22Rv1 (cell line): ENCODE results near the gene LGR6.

ENCODE experiments used
- ZFX ChIP-seq: fragments of 450-650 bp; IDR thresholded peaks from 2 replicates; pipeline ENCODE4 v1.6.1; 2017; ENCODE audit warnings: antibody characterized with exemption, borderline replicate concordance
- TF ChIP-seq, protein P1 (sequence below): fragments of 450-650 bp; IDR thresholded peaks from 2 replicates; pipeline ENCODE4 v1.5.1; 2017; ENCODE audit warnings: mild to moderate bottlenecking

DNA sequence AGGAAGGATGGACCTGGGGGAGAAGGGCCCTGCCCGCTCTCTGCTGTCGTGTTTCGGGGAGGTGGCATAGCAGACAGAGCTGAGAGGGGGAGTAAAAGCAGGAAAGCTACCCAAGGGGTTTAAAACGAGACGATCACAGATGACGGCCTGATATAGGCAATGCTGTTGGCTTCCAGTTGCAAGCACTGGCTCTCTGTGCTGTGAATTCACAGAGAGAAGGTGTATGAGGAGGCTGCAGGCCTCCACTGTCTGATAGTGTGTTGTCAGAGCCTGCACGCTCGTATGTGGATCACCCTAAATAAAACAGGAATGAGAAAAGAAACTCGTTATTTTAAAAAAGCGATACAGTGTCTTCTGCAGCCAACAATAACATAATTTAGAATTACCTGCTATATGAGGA is 57.4 kb downstream of the LGR6 start:
- TF ChIP-seq, protein P1, sequence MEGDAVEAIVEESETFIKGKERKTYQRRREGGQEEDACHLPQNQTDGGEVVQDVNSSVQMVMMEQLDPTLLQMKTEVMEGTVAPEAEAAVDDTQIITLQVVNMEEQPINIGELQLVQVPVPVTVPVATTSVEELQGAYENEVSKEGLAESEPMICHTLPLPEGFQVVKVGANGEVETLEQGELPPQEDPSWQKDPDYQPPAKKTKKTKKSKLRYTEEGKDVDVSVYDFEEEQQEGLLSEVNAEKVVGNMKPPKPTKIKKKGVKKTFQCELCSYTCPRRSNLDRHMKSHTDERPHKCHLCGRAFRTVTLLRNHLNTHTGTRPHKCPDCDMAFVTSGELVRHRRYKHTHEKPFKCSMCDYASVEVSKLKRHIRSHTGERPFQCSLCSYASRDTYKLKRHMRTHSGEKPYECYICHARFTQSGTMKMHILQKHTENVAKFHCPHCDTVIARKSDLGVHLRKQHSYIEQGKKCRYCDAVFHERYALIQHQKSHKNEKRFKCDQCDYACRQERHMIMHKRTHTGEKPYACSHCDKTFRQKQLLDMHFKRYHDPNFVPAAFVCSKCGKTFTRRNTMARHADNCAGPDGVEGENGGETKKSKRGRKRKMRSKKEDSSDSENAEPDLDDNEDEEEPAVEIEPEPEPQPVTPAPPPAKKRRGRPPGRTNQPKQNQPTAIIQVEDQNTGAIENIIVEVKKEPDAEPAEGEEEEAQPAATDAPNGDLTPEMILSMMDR, result no peak
- TF ChIP-seq ZFX, result no peak
